ENCODE data around the gene SLC24A3.

DNA sequence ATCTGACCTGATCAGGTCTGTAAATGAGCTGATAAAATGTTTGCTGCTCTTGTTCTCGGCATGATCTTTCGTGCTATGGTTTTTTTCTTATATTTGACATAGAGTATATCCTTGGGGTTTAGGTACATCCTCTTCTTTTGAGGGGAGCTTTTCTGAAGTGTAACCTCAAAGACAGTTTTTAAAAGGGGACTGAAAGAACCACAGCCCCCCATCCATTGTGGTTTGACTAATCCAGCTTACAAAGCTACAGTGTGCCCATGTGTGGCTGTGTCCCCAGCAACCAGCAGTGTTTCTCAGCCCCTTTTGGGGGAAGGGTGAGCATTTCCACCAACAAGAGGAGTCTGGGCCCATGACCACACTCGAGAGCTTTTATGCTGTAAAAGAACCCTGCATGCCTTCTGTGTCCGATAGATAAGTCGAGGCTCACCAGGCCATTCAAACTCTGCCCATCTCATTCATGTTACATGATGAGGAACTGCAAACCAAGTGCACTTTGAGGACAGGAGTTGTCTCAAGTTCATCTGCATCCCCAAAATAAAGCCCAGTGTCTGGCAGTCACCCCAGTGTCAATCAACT, 266.0 kb downstream of the SLC24A3 start:
- TF ChIP-seq, protein P1, sequence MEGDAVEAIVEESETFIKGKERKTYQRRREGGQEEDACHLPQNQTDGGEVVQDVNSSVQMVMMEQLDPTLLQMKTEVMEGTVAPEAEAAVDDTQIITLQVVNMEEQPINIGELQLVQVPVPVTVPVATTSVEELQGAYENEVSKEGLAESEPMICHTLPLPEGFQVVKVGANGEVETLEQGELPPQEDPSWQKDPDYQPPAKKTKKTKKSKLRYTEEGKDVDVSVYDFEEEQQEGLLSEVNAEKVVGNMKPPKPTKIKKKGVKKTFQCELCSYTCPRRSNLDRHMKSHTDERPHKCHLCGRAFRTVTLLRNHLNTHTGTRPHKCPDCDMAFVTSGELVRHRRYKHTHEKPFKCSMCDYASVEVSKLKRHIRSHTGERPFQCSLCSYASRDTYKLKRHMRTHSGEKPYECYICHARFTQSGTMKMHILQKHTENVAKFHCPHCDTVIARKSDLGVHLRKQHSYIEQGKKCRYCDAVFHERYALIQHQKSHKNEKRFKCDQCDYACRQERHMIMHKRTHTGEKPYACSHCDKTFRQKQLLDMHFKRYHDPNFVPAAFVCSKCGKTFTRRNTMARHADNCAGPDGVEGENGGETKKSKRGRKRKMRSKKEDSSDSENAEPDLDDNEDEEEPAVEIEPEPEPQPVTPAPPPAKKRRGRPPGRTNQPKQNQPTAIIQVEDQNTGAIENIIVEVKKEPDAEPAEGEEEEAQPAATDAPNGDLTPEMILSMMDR (IDR thresholded peaks at IDR 0.05) = no peak
- no peak for TF ChIP-seq POLR2AphosphoS5 (IDR thresholded peaks at IDR 0.05; ENCODE audit: low read depth, low read length)

All from Panc1 (cell line).